HCT116 (cell line): ENCODE measurements around the gene RAB5IF. TPM values are rescaled to one million over a fixed set of nuclear protein-coding genes. Genes with fewer than 3 reads are reported as not detected.

Experiments
- ATAC-seq: fragments of 200-7000 bp; cut with Tn5 transposase; 2 replicates; pipeline ENCODE4 v1.9.1; 2020; ENCODE audit warnings: mild to moderate bottlenecking, moderate library complexity
- BruUV-seq: library from RNA; stranded (reverse); fragments of 400-500 nt; replicated peaks from 2 replicates; lab custom pipeline; 2021; lab: Mats Ljungman, UMichigan
- CTCF ChIA-PET: fragments of 300-600 bp; sonication (Branson Sonifier 250); formaldehyde crosslinking; loops from one replicate; lab custom pipeline; 2021; ENCODE audit warnings: antibody characterized with exemption; lab: Charles Lee
- POLR2A ChIA-PET: fragments of 300-600, 350-600 bp; sonication (Branson Sonifier 250); formaldehyde crosslinking; loops from one replicate; lab custom pipeline; 2021; ENCODE audit warnings: antibody characterized with exemption; lab: Charles Lee
- RAD21 ChIA-PET, 2 experiments: fragments of 300-600 bp; sonication (Branson Sonifier 250); formaldehyde crosslinking; loops; one replicate each; lab custom pipeline; 2023; ENCODE audit warnings: low total read pairs in 2 of 2; ENCODE audit not compliant: uncharacterized antibody in 2 of 2, unreplicated experiment in 2 of 2, low non-redundant PET in 1 of 2; lab: Charles Lee
- DNase-seq: peaks from one replicate; pipeline ENCODE4 v3.0.0-alpha.2; 2010; ENCODE audit warnings: low read depth, low spot score
- H2AFZ ChIP-seq: fragments of 200-600 bp; shearing (Covaris generic), sonication (generic); 2 replicates; pipeline ENCODE4 v1.6.1; 2017; ENCODE audit warnings: low read depth, mixed run types, mixed read lengths, antibody characterized with exemption, low read length; ENCODE audit not compliant: poor library complexity, severe bottlenecking
- H3K27ac ChIP-seq: 2 replicates; pipeline ENCODE4 v1.5.1; 2012; ENCODE audit warnings: low read depth, low read length
- H3K27me3 ChIP-seq: fragments of 200-600 bp; sonication (generic); 2 replicates; pipeline ENCODE4 v1.6.1; 2016; ENCODE audit warnings: mixed run types, low read length, mixed read lengths; ENCODE audit not compliant: insufficient read depth
- H3K36me3 ChIP-seq, 2 experiments: fragments of 200-500 bp in 1 of 2; fragments of 200-600 bp in 1 of 2; sonication (Bioruptor generic) in 1 of 2; sonication (generic) in 1 of 2; 2 replicates each; pipeline versions ENCODE4 v1.5.1 to v1.6.1; 2014 to 2016; ENCODE audit warnings: low read length in 2 of 2, inconsistent platforms in 1 of 2, mixed read lengths in 1 of 2, mixed run types in 1 of 2; ENCODE audit not compliant: insufficient read depth in 2 of 2, control insufficient read depth in 1 of 2
- H3K4me1 ChIP-seq, 2 experiments: fragments of 200-600 bp in 1 of 2; sonication (generic) in 1 of 2; 2 replicates each; pipeline versions ENCODE4 v1.5.1 to v1.6.1; 2012 to 2017; ENCODE audit warnings: low read length in 2 of 2, inconsistent platforms in 1 of 2, mild to moderate bottlenecking in 1 of 2, mixed read lengths in 1 of 2, mixed run types in 1 of 2, moderate library complexity in 1 of 2; ENCODE audit not compliant: insufficient read depth in 2 of 2, control insufficient read depth in 1 of 2
- H3K4me2 ChIP-seq: fragments of 200-600 bp; sonication (generic); 2 replicates; pipeline ENCODE4 v1.6.1; 2017; ENCODE audit warnings: mixed run types, low read length, mixed read lengths
- H3K4me3 ChIP-seq, 2 experiments: fragments of 200-600 bp in 1 of 2; sonication (generic) in 1 of 2; replicated peaks in 1 of 2; 2 replicates each; pipeline ENCODE4 v1.5.1; 2011 to 2016; ENCODE audit warnings: low read length in 2 of 2, control low read depth in 1 of 2, low read depth in 1 of 2, mild to moderate bottlenecking in 1 of 2, mixed read lengths in 1 of 2, mixed run types in 1 of 2
- H3K79me2 ChIP-seq: fragments of 200-600 bp; sonication (generic); 2 replicates; pipeline ENCODE4 v1.6.1; 2017; ENCODE audit warnings: mild to moderate bottlenecking, mixed run types, low read length, moderate library complexity, mixed read lengths; ENCODE audit not compliant: insufficient read depth
- H3K9ac ChIP-seq: fragments of 200-600 bp; sonication (generic); 2 replicates; pipeline ENCODE4 v1.6.1; 2016; ENCODE audit warnings: low read length, mixed read lengths
- H3K9me2 ChIP-seq: fragments of 200-600 bp; sonication (generic), shearing (Covaris generic); 2 replicates; pipeline ENCODE4 v1.6.1; 2017; ENCODE audit warnings: mixed run types, mild to moderate bottlenecking, moderate library complexity; ENCODE audit not compliant: insufficient read depth
- H3K9me3 ChIP-seq, 2 experiments: fragments of 200-500 bp in 1 of 2; fragments of 200-600 bp in 1 of 2; sonication (Bioruptor generic) in 1 of 2; sonication (generic) in 1 of 2; 2 replicates each; pipeline ENCODE4 v1.6.1; 2014 to 2017; ENCODE audit warnings: low read length in 2 of 2, mixed read lengths in 2 of 2, inconsistent platforms in 1 of 2, low read depth in 1 of 2, mild to moderate bottlenecking in 1 of 2, mixed run types in 1 of 2, moderate library complexity in 1 of 2; ENCODE audit not compliant: control insufficient read depth in 1 of 2, insufficient read depth in 1 of 2
- H4K20me1 ChIP-seq: fragments of 200-600 bp; sonication (generic), shearing (Covaris generic); 2 replicates; pipeline ENCODE4 v1.6.1; 2017; ENCODE audit warnings: mixed run types, mild to moderate bottlenecking, moderate library complexity; ENCODE audit not compliant: insufficient read depth
- CEBPB ChIP-seq: IDR thresholded peaks from 2 replicates; pipeline ENCODE4 v1.6.1; 2012; ENCODE audit warnings: low read depth
- EGR1 ChIP-seq: IDR thresholded peaks from 2 replicates; pipeline ENCODE4 v1.6.1; 2012; ENCODE audit warnings: low read depth
- JUND ChIP-seq: IDR thresholded peaks from 2 replicates; pipeline ENCODE4 v1.6.1; 2012
- POLR2AphosphoS5 ChIP-seq: IDR thresholded peaks from 2 replicates; pipeline ENCODE4 v1.6.1; 2011; ENCODE audit warnings: mild to moderate bottlenecking, low read depth, low read length, moderate library complexity
- SP1 ChIP-seq: IDR thresholded peaks from 2 replicates; pipeline ENCODE4 v1.6.1; 2012; ENCODE audit warnings: low read depth
- ZFX ChIP-seq: fragments of 450-650 bp; IDR thresholded peaks from 2 replicates; pipeline ENCODE4 v1.6.1; 2017
- ZNF274 ChIP-seq: fragments of 200-500 bp; sonication (Bioruptor generic); IDR thresholded peaks from 2 replicates; pipeline ENCODE4 v1.6.1; 2014; ENCODE audit warnings: mild to moderate bottlenecking, low read depth, low read length, inconsistent platforms
- intact Hi-C: fragments of 100-400 bp; cut with micrococcal nuclease; formaldehyde crosslinking; loops from 2 replicates; pipeline ENCODE4 v1.10.0; 2022
- total RNA-seq: library from RNA; stranded (reverse); gene quantifications from one replicate; pipeline ENCODE4 v1.2.1, GENCODE V29; 2021; ENCODE audit not compliant: unreplicated experiment
- TF ChIP-seq, protein P1 (sequence below): IDR thresholded peaks from 2 replicates; pipeline ENCODE4 v1.6.1; 2012; ENCODE audit warnings: low read depth
- TF ChIP-seq, protein P2 (sequence below): IDR thresholded peaks from 2 replicates; pipeline ENCODE4 v1.6.1; 2012
- TF ChIP-seq, protein P3 (sequence below), 3 experiments: fragments of 200-600 bp in 1 of 3; sonication (generic) in 1 of 3; IDR thresholded peaks in 2 of 3; conservative IDR thresholded peaks in 1 of 3; 2 replicates each; pipeline ENCODE4 v1.5.1; 2012 to 2017; ENCODE audit warnings: low read depth in 2 of 3, low read length in 2 of 3, antibody characterized with exemption in 1 of 3, borderline replicate concordance in 1 of 3, control low read depth in 1 of 3, mild to moderate bottlenecking in 1 of 3, mixed read lengths in 1 of 3, mixed run types in 1 of 3, moderate library complexity in 1 of 3; ENCODE audit not compliant: insufficient read depth in 1 of 3

RAB5IF gene
- total RNA-seq, 1 experiment from 2014 or later, result 82.9 TPM

DNA sequence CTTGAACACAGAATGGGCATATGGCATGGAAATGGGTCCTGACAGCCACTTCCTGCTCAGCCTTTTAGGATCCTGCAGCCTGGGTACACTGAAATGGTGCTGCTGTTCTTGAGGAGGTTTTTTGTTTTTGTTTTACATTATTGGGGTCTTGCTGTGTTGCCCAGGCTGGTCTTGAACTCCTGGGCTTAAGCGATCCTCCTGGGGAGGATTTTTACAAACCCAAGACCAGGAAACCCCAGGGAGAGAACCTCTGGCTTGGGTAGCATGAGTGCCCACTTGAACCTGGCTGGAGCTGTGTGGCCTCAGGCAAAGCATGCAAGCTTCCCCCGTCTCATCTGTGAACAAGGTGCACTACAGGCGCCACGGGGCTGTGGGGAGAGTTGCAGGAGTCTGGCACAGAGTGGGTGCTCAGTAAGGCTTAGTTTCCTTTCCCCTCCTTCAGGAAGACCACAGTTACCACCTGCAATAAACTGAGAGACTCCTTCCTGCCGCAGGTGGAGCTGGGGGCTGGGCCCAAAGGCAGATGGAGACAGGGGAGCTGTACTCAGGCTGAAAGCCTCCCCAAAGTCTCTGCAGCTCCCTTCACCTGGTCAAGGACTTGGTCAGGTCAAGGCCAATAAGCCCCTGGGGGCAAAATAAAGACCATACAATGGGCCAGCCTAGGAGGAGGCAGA lies 38.6 kb downstream of the RAB5IF start:
- intact Hi-C loops, result no loop called here
- RAD21 ChIA-PET, result no interaction called here
- Histone ChIP-seq H3K9me3 (no peaks in the 10 kb centered on the region), H2AFZ (no peak overlapping the region), H3K36me3 (no peaks in the 10 kb centered on the region), H3K4me1 (peaks cover 6 to 11% of the 10 kb centered on the region in 2 experiments; a peak in 3 of 4 replicates), H3K9me2 (no peaks in the 10 kb centered on the region), H3K79me2 (no peaks in the 10 kb centered on the region), H3K4me2 (no peak overlapping the region), H3K9ac (no peak overlapping the region), H3K27me3 (no peaks in the 10 kb centered on the region), H3K4me3 (no peak overlapping the region), H3K27ac (no peak overlapping the region), H4K20me1 (no peaks in the 10 kb centered on the region)
- DNase-seq, result no peak
- TF ChIP-seq, protein P1, sequence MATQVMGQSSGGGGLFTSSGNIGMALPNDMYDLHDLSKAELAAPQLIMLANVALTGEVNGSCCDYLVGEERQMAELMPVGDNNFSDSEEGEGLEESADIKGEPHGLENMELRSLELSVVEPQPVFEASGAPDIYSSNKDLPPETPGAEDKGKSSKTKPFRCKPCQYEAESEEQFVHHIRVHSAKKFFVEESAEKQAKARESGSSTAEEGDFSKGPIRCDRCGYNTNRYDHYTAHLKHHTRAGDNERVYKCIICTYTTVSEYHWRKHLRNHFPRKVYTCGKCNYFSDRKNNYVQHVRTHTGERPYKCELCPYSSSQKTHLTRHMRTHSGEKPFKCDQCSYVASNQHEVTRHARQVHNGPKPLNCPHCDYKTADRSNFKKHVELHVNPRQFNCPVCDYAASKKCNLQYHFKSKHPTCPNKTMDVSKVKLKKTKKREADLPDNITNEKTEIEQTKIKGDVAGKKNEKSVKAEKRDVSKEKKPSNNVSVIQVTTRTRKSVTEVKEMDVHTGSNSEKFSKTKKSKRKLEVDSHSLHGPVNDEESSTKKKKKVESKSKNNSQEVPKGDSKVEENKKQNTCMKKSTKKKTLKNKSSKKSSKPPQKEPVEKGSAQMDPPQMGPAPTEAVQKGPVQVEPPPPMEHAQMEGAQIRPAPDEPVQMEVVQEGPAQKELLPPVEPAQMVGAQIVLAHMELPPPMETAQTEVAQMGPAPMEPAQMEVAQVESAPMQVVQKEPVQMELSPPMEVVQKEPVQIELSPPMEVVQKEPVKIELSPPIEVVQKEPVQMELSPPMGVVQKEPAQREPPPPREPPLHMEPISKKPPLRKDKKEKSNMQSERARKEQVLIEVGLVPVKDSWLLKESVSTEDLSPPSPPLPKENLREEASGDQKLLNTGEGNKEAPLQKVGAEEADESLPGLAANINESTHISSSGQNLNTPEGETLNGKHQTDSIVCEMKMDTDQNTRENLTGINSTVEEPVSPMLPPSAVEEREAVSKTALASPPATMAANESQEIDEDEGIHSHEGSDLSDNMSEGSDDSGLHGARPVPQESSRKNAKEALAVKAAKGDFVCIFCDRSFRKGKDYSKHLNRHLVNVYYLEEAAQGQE, result no peak
- TF ChIP-seq POLR2AphosphoS5 (no peak), CEBPB (no peak), SP1 (no peak), EGR1 (no peak), ZNF274 (no peak), JUND (no peak), ZFX (no peak)
- TF ChIP-seq, protein P2, sequence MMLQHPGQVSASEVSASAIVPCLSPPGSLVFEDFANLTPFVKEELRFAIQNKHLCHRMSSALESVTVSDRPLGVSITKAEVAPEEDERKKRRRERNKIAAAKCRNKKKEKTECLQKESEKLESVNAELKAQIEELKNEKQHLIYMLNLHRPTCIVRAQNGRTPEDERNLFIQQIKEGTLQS, result no peak
- TF ChIP-seq, protein P3, sequence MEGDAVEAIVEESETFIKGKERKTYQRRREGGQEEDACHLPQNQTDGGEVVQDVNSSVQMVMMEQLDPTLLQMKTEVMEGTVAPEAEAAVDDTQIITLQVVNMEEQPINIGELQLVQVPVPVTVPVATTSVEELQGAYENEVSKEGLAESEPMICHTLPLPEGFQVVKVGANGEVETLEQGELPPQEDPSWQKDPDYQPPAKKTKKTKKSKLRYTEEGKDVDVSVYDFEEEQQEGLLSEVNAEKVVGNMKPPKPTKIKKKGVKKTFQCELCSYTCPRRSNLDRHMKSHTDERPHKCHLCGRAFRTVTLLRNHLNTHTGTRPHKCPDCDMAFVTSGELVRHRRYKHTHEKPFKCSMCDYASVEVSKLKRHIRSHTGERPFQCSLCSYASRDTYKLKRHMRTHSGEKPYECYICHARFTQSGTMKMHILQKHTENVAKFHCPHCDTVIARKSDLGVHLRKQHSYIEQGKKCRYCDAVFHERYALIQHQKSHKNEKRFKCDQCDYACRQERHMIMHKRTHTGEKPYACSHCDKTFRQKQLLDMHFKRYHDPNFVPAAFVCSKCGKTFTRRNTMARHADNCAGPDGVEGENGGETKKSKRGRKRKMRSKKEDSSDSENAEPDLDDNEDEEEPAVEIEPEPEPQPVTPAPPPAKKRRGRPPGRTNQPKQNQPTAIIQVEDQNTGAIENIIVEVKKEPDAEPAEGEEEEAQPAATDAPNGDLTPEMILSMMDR (IDR thresholded peaks at IDR 0.05 in 2 of 3, conservative IDR thresholded peaks at IDR 0.05 in 1 of 3; ENCODE audit: borderline replicate concordance in 1 of 3, insufficient read depth in 1 of 3, low read depth in 2 of 3, low read length in 2 of 3), result no peak
- BruUV-seq, result no TSS peak
- POLR2A ChIA-PET, result no interaction called here
- ATAC-seq, result no peak
- CTCF ChIA-PET, result no interaction called here
